Renal pelvis (tissue), 12 donors: ENCODE data around the gene ACVR1C. TPM values are rescaled to one million over a fixed set of nuclear protein-coding genes. Genes with fewer than 3 reads are reported as not detected.

Experiments
- DNase-seq: peaks from one replicate; pipeline ENCODE4 v3.0.0-alpha.2; 2013
- long read RNA-seq, 16 experiments: transcript quantifications; one replicate each; lab custom pipeline, GENCODE V29; 2026
- polyA plus RNA-seq, 3 donors: library from polyadenylated mRNA; unstranded; fragments of 120-200 nt; gene quantifications; one replicate each; pipeline ENCODE4 v1.2.1, GENCODE V29; 2013; ENCODE audit not compliant: insufficient read length in 3 of 3

ACVR1C gene
- polyA plus RNA-seq: under 1 TPM; 0.20 to 0.43 (median 0.23) TPM
- long read RNA-seq, donor 1: 0 reads
- long read RNA-seq, donor 2: 0 reads
- long read RNA-seq, donor 3: 0 reads
- long read RNA-seq, donor 4: 0 reads
- long read RNA-seq, donor 5: 0 reads
- long read RNA-seq, donor 6: 0 reads
- long read RNA-seq, donor 7: 0 reads
- long read RNA-seq, donor 8: 0 reads
- long read RNA-seq, donor 9: 0 reads
- long read RNA-seq, donor 10: 0 reads
- long read RNA-seq, donor 11: 0 reads
- long read RNA-seq, donor 12: 0 reads
- long read RNA-seq, donor 13: 0 reads
- long read RNA-seq, donor 14: 0 reads
- long read RNA-seq, donor 15, full-length matches to known transcripts: 3 of 3 reads
- long read RNA-seq, donor 15, partial matches to known transcripts: 0 of 3 reads
- long read RNA-seq, donor 15, other reads (novel, unspliced or antisense): 0 of 3 reads
- long read RNA-seq, donor 16: 0 reads

DNA sequence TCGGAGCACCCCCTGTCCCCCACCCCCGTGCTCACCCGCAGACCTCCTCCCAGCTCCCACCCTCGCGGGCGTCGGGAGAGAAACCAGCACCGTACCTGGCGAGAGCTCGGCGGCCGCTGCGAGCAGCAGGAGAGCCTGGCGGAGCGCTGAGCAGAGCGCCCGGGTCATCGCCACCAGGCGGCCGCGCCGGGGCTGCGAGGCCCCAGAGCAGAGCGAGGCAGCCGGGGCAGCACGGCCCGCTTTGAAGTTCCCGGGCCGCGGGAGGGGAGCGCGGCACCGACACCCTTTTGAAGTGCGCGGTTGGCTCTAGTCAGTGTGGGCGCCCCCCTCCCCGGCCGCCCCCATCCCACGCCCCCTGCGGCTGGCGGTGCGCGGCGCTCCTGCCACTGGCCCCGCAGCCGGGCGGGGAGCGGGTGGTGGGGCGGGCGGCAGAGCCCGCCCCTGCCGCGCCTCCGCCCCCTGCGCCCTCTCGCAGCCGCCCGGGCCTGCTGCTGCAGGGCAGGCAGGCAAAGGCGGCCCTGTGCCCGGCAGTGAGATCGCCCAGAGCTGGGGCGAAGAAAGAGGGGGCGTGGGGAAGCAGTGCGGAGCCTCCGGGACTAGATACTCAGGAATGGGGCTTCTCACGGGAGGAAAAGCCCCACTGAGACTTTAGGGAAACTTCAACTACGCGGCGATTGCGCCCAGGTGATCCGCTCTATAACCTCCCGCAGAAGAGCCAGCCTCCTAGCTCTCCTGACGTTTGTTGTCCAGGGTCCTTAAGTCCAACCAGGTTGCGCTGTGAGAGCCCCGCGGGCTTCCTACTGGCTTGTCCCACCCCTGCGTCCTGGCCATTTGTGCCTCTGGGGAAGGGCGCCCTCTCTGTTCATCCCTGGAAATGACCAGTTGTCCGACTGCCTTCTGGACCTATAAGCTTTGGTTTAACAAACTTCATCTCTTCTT lies at the start of gene ACVR1C:
ACVR1C (minus strand) TSS at position 388 of the 939 bp plus-strand sequence; CDS start at position 168, 220 bp downstream.
- peak; percentile 74 for DNase-seq

DNA sequence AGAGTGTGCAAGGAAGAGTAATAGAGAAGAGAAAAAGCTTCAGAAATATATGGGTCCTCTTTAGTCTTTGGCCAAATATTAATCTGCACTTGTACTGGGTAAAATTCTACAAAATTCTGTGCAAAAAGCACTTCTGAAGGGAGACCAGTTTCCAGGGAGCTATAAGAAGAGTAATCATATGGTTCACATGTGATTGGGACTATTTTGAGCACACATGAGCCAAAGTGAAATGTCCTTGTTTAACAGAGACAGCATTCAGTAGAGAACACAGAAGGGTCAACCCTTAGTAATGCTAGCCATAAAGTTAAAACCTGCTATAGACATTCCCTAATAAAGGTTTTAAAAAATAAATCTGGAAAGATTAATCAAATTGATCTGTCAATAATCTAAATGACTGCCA lies 49.3 kb upstream of the ACVR1C start:
- DNase-seq: no peak

GRCh38 chr2:157672129-157672528 lies 43.5 kb upstream of the ACVR1C start:
- DNase-seq: no peak

GRCh38 chr2:157662401-157662800 lies 33.7 kb upstream of the ACVR1C start:
- no peak for DNase-seq

DNA sequence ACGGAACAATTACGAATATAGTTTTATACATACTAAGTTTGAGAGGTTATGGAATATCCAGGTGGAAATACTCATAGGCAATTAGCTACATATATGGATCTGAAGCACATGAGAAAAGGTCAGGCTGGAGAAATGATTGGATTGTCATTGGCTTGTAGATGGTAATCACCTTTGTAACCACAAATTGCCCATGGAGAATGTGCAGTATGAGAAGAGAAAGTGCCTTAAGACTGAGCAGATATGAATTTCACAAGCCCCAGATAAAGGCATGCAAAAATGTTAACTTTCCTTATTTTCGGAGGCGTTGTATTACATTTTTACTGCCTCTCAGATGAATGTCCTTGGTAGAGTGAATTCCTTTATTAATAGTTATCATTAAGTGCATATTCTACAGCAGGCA lies 33.1 kb upstream of the ACVR1C start:
- no peak for DNase-seq

GRCh38 chr2:157657858-157658257 lies 29.2 kb upstream of the ACVR1C start:
- DNase-seq: no peak

DNA sequence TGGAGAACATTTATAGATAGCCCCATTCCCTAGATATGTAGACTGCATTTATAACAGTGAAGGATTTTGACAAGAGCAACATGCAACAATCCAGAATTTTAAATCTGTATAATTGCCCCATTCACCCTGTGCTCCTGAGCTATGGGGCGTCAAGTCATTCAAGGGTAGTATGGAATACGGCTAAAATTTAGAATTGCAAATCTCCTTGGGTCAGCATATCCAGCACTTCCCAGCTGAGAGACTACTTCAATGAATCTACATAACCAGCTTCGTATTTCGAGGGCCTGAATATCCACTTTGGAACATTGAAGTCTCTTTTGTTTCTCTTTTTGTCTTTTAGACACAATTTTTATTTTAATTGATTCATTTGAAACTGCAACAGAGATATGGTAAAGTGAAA lies 28.4 kb upstream of the ACVR1C start:
- DNase-seq: no peak

GRCh38 chr2:157644776-157645175 lies 16.1 kb upstream of the ACVR1C start:
- no peak for DNase-seq

GRCh38 chr2:157631861-157632260 lies 3.2 kb upstream of the ACVR1C start:
- DNase-seq: no peak

DNA sequence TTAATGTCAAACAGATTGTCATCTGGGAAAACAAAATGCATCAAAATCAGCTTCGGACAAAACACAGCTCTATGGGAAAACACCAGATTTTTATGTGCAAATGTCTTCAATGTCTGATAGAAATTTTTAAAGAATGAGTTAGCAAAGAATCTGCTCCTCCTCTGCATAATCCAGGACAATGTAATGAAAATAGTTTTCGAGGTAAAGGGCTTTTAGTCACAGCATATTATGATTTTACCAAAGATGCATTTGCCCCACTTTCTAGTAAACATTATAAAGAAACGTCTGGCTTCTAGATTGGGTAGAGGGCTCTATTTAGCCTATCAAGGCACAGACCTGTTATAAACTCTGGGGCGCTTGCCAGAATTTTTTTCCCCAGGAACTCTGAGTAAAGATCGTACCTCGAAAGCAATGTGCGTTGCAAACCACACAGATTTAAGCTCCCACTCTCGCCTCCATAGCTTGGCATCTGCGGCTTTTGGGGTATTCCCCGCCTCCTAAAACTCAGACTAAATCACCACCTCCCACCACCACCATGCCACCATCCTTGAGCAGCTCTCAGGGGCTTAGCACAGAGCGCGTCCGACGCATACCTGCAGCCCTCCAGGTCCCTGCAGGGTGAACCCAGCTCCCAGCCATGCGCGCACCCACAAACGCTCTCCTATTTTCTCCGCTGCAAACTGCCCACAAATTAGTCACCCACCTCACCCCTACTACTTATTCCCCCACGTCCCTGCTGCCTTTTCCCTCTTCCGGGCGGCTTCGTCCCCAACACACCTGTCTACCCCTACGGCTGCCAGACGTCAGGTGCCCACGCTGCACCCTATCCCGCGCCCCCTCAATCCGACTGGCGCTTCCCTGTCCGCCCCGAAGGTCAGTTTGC lies 829 bp downstream of the ACVR1C start:
- DNase-seq: peak; percentile 2

GRCh38 chr2:157625296-157625695 lies 3.4 kb downstream of the ACVR1C start:
- no peak for DNase-seq

GRCh38 chr2:157620956-157621355 lies 7.7 kb downstream of the ACVR1C start:
- no peak for DNase-seq

GRCh38 chr2:157611726-157612125 lies 16.9 kb downstream of the ACVR1C start:
- DNase-seq: no peak

GRCh38 chr2:157611110-157611509 lies 17.6 kb downstream of the ACVR1C start:
- no peak for DNase-seq

DNA sequence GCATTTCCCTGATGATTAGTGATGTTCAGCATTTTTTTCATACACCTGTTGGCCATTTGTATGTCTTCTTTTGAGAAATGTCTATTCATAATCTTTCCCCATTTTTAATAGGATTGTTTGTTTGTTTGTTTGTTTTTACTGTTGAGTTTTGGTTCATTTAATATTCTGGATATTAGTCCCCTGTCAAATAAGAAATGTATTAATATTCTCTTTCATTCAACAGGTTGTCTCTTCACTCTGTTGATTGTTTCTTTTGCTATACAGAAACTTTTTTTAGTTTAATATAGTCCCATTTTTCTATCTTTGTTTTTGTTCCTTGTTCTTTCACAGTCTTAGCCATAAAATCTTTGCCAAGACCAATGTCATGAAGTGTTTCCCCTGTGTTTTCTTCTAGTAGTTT lies 22.1 kb downstream of the ACVR1C start:
- DNase-seq: no peak

GRCh38 chr2:157603198-157603597 lies 25.5 kb downstream of the ACVR1C start:
- no peak for DNase-seq

DNA sequence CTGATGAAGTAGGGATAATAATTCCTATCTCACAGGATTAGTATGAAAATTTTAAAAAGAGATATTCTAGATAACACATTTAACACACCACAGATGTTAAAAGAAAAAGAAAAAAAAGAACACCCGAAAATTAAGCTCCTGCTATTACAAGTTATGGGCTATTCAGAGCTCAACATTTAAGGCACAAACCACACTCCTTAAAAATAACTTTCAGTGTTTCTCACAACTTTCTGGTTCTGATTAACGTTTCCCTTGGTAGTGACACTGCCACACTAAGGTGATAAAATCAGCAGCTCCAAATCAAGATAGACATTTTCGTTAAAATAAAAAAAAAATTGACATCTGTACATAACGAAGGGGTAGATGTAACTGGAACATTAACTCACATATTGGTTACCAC lies 26.9 kb downstream of the ACVR1C start:
- DNase-seq: no peak

DNA sequence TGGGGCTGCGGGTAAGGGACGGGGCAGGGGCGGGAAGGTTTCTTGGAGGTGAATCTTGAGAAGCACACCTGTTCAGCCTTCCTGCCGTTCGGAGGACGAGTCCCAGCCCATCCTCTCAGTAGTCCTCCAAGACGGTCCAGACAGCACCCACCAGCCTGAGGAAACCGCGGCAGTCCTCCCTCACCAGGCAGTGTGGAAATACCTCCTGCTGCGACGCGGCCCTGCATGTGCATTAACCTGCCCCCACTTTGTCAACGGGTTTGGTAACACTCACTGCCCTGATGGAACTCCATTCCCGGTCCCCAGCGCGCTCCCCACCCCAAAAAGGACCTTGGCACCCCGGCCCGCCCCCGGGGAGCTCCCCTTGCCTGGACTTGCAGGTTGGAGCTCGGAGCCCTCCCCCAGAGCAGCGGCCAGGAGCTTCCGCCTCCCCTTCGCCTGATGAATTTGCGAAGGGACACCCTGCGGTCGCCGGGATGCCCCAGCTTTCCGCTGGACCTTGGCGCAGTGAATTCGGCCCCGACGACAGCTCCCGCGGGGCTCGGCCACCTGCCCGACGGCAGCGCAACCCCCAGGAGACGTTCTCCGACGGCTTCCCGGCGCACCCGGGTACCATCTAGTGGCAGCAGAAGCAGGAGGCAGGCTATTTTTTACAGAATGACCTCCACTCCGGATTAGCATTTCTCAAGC lies 31.5 kb downstream of the ACVR1C start:
- DNase-seq: no peak

DNA sequence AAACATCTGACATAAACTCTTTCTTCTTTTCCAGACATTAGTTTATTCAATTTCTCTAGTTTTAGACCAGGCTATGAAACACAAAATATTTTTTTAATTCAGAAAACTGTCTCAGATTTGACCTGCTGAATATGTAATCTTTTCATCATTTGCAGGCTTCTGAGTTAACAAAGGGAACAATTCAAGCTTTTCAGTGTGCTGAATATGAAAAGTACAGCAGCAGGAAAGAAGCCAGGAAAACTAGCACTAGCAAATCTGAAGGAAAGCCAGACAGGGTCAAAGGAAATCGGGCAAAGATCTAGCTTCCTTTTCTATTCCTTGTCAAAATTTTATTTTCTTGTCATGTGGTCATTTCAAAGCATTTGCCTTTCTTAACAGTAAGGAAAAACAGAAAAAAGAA lies 35.3 kb downstream of the ACVR1C start:
- no peak for DNase-seq

DNA sequence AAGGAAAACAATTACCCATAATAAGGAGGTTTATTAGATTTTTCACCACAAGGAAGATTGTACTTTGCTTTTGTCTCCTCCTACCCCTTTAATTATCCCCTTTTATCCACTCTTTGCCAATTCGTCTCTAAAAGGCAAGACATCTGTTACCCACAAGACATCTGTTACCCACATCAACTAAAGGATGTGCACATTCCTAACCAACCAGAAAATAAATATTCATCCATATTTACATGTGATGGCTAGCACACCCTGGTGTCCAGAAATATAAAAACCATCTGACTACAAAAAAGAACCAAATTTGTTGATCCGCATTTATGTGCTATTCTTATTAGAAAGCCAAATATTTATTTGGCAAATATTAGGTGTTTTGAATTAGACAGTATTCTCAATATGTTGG lies 35.7 kb downstream of the ACVR1C start:
- no peak for DNase-seq

DNA sequence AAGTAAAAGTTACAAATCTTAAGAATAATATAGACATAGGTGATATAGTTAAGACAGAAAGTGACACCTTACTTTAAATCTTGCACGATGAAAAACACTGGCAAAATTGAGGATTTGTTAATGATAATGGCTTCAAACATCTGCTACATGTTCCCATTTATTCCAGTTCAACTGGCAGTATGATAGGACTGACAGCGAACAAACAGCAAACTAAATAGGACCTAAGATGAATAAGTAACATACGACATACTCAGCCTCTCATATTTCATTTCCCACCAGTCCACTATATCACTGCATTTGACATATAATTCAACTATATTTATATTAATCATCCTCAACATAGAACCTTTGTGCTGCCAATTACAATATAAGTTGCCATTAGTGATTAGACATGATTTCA lies 36.3 kb downstream of the ACVR1C start:
- DNase-seq: no peak
